GM21447 (cell line): ENCODE data around the gene SPHK1.

Experiments used
- ATAC-seq: cut with Tn5 transposase; IDR thresholded peaks from one replicate; pipeline ENCODE4 v1.9.1; 2021; ENCODE audit not compliant: unreplicated experiment

SPHK1 gene

DNA sequence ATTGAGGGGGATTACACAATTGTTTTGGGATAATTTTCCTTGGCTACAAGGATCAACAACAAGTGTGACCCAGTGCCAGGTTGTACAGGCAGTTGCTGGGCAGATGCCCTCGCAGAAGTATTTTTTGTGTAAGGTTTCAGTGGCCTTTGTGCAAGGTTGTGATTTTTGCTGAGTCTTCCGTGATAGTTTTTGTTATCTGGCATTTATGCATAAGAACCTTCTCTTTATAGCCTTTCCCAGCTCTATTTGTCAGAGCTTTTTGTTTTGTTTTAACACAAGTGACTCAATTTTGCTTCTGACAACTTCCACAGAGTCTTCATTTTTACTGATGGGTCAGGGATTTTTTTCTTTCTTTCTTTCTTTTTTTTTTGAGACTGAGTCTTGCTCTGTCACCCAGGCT, 23.9 kb upstream of the SPHK1 start:
- ATAC-seq: no peak

- ATAC-seq: no peak
Observed at GRCh38 chr17:76363107-76363842, 21.1 kb upstream of the SPHK1 start.

DNA sequence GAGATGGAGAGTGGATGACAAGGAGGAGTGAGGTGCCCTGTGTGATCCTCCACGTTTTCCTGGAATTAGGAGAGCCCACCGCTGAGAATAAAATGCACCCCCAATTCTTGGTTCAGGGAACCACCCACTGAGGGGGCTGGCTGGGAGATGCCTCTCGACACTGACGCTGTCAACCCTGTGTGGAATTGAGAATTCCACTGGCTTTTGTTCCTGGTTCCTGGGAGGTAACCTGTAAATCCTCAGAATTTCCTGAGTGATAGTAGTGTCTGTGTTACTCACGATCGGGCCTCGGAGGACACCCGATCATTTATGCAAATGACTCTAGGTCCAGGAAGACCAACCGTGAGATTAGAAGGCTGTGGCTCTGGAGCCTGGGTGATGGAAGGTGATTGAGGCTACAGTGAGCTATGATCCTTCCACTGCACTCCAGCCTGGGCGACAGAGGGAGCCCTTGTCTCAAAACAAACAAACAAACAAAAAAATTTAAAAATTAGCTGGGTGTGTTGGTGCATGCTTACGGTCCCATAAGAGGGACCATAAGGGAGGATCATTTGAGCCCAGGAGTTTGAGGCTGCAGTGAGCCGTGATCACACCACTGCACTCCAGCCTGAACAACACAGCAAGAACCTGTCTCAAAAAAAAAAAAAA, 19.0 kb upstream of the SPHK1 start:
- ATAC-seq: no peak

- ATAC-seq: no peak
Observed at GRCh38 chr17:76366247-76366646, 18.2 kb upstream of the SPHK1 start.

GRCh38 chr17:76367642-76368041, 16.8 kb upstream of the SPHK1 start:
- no peak for ATAC-seq

DNA sequence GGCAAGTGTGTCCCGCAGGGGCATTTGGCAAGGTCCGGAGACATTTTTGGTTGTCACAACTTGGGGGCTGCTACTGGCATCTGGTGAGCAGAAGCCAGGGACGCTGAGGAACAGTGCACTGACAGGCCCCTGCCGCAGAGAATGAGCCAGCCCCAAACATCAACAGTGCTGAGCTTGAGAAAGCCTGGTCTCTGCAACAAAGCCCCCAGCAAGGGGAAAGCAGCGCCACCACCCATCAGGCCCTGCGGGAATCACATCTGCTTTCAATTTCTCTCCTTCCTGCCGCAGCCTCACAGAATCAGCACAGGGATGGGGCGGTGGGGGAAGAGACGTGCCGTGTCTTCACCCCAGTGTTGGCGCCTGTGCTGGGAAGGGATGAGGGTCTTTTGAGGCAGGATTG, 15.9 kb upstream of the SPHK1 start:
- no peak for ATAC-seq

GRCh38 chr17:76369379-76369778, 15.0 kb upstream of the SPHK1 start:
- no peak for ATAC-seq

- ATAC-seq: no peak
Observed at GRCh38 chr17:76369804-76370203, 14.6 kb upstream of the SPHK1 start.

GRCh38 chr17:76370261-76370993, 14.0 kb upstream of the SPHK1 start:
- ATAC-seq: no peak

- ATAC-seq: no peak
Observed at GRCh38 chr17:76371656-76372628, 12.5 kb upstream of the SPHK1 start.

- ATAC-seq: no peak
Observed at GRCh38 chr17:76376318-76377133, 7.9 kb upstream of the SPHK1 start.

GRCh38 chr17:76378548-76379274, 5.7 kb upstream of the SPHK1 start:
- ATAC-seq: no peak

- ATAC-seq: no peak
Observed at GRCh38 chr17:76379275-76379641, 5.2 kb upstream of the SPHK1 start.

GRCh38 chr17:76379646-76380376, 4.6 kb upstream of the SPHK1 start:
- ATAC-seq: no peak

- no peak for ATAC-seq
Observed at GRCh38 chr17:76381633-76382350, 2.6 kb upstream of the SPHK1 start.

- no peak for ATAC-seq
Observed at GRCh38 chr17:76382351-76382802, 2.0 kb upstream of the SPHK1 start.

DNA sequence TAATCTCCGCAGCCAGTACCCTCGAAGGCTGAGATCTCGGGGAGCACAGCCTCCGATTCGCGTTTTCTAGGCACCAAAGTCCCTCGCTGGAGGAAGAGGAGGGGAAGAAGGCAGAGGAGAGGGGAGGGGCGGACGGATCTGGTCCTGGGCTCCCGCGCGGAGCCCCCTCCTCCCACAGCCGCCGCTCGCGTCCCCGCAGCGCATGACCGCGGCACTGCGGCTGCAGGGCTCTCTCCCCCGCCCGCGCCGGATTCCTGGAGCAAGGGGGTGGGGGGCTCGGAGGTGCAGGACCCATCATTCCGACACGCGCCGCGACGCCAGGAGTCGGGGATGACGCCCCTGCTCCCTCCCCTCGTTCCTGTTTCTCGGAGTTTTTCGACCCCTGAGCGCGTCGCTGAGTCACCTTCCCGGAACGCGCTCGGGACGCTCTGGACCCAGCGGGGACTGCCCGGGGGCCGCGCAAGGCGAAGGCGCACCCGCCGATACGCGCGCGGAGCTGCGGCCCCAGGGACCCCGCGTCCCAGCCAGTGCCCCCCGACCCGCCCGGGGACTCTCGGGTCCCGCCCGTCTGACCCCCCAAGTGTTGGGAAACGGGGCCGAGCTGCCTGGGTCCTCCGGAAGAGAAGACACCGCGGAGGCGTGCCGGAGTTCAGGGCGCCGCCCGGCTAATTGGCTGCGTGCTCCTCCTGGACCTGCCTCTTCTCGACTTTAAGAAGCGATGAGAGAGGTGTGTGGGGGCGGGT, 1.4 kb upstream of the SPHK1 start:
- peak; percentile 34 for ATAC-seq
